Islet of Langerhans (tissue), 1 donor: ENCODE measurements around the gene OPN3.

Source experiments
- FAIRE-seq: peaks from one replicate; lab custom pipeline; 2011; peaks lifted over from hg19 to GRCh38; lab: Jason Lieb, UNC

Gene OPN3

GRCh38 chr1:241615043-241615974, 24.9 kb downstream of the OPN3 start:
- no peak for FAIRE-seq

- no peak for FAIRE-seq
These were observed 25.6 kb downstream of the OPN3 start for GRCh38 chr1:241614572-241614971.

GRCh38 chr1:241614144-241614543, 26.0 kb downstream of the OPN3 start:
- no peak for FAIRE-seq

GRCh38 chr1:241612533-241613477, 27.4 kb downstream of the OPN3 start:
- no peak for FAIRE-seq

GRCh38 chr1:241611736-241612135, 28.4 kb downstream of the OPN3 start:
- FAIRE-seq: no peak

- FAIRE-seq: peak; percentile 93
These were observed 29.1 kb downstream of the OPN3 start for GRCh38 chr1:241611063-241611462.

GRCh38 chr1:241610056-241610815, 29.9 kb downstream of the OPN3 start:
- no peak for FAIRE-seq

- FAIRE-seq: no peak
These were observed 31.7 kb downstream of the OPN3 start for GRCh38 chr1:241608379-241609033.

GRCh38 chr1:241607497-241607896, 32.7 kb downstream of the OPN3 start:
- no peak for FAIRE-seq

GRCh38 chr1:241606544-241606943, 33.6 kb downstream of the OPN3 start:
- FAIRE-seq: no peak

- FAIRE-seq: no peak
These were observed 34.9 kb downstream of the OPN3 start for GRCh38 chr1:241605146-241605805.

GRCh38 chr1:241603731-241604245, 36.4 kb downstream of the OPN3 start:
- no peak for FAIRE-seq

- no peak for FAIRE-seq
These were observed 39.7 kb downstream of the OPN3 start for GRCh38 chr1:241600496-241600901.

- no peak for FAIRE-seq
These were observed 41.9 kb downstream of the OPN3 start for GRCh38 chr1:241598249-241598648.

GRCh38 chr1:241596633-241597032, 43.5 kb downstream of the OPN3 start:
- no peak for FAIRE-seq

GRCh38 chr1:241593186-241593585, 47.0 kb downstream of the OPN3 start:
- FAIRE-seq: no peak

GRCh38 chr1:241592273-241592958, 47.8 kb downstream of the OPN3 start:
- FAIRE-seq: no peak

- FAIRE-seq: no peak
These were observed 48.4 kb downstream of the OPN3 start for GRCh38 chr1:241591736-241592135.

- peak; percentile 47 for FAIRE-seq
These were observed 48.9 kb downstream of the OPN3 start for GRCh38 chr1:241591317-241591716.

- no peak for FAIRE-seq
These were observed 49.5 kb downstream of the OPN3 start for GRCh38 chr1:241590719-241591118.
